CD4-positive, alpha-beta T cell (primary cell): ENCODE data around the gene JARID2. TPM values are rescaled to one million over a fixed set of nuclear protein-coding genes. Genes with fewer than 3 reads are reported as not detected.

Source experiments
- ATAC-seq: fragments of 200-7000 bp; cut with Tn5 transposase; one replicate; pipeline ENCODE4 v1.10.0; 2022; ENCODE audit warnings: mild to moderate bottlenecking; ENCODE audit not compliant: poor library complexity
- CTCF ChIA-PET: fragments of 350-600 bp; sonication (Branson Sonifier 250); formaldehyde crosslinking; loops from one replicate; lab custom pipeline; 2021; ENCODE audit warnings: antibody characterized with exemption, inconsistent platforms; lab: Charles Lee
- POLR2A ChIA-PET: fragments of 350-600 bp; sonication (Branson Sonifier 250); formaldehyde crosslinking; loops from one replicate; lab custom pipeline; 2021; ENCODE audit warnings: antibody characterized with exemption, inconsistent platforms; lab: Charles Lee
- DNase-seq, 14 experiments: peaks; one replicate each; pipeline ENCODE4 v3.0.0-alpha.2; 2013 to 2020; ENCODE audit warnings: mixed read lengths in 2 of 14
- H3K27ac ChIP-seq, 2 donors: one replicate each; pipeline versions ENCODE4 v1.5.1 to v1.7.0; 2013; ENCODE audit warnings: low read length in 2 of 2, low read depth in 1 of 2, mild to moderate bottlenecking in 1 of 2
- H3K27me3 ChIP-seq, 2 experiments: 1 replicate in 1 of 2; 2 replicates in 1 of 2; pipeline versions ENCODE4 v1.6.1 to v1.7.0; 2013; ENCODE audit warnings: low read length in 2 of 2, control low read depth in 1 of 2, mild to moderate bottlenecking in 1 of 2, moderate library complexity in 1 of 2; ENCODE audit not compliant: insufficient read depth in 2 of 2, control insufficient read depth in 1 of 2
- H3K36me3 ChIP-seq: one replicate; pipeline ENCODE4 v1.6.1; 2013; ENCODE audit warnings: low read length, control low read depth; ENCODE audit not compliant: insufficient read depth
- H3K4me1 ChIP-seq: one replicate; pipeline ENCODE4 v1.6.1; 2013; ENCODE audit warnings: low read length, control low read depth; ENCODE audit not compliant: insufficient read depth
- H3K4me3 ChIP-seq: one replicate; pipeline ENCODE4 v1.5.1; 2013; ENCODE audit warnings: mild to moderate bottlenecking, low read length, moderate library complexity
- H3K9me3 ChIP-seq, 2 experiments: 1 replicate in 1 of 2; 2 replicates in 1 of 2; pipeline versions ENCODE4 v1.6.1 to v1.7.0; 2013; ENCODE audit warnings: low read length in 2 of 2, mild to moderate bottlenecking in 2 of 2, control low read depth in 1 of 2, moderate library complexity in 1 of 2; ENCODE audit not compliant: control insufficient read depth in 1 of 2, insufficient read depth in 1 of 2
- H3K27ac Mint-ChIP-seq: one replicate; pipeline ENCODE4 v1.8.0; 2020; ENCODE audit warnings: mixed read lengths
- H3K27me3 Mint-ChIP-seq: one replicate; pipeline ENCODE4 v1.8.0; 2021; ENCODE audit warnings: mixed read lengths
- H3K36me3 Mint-ChIP-seq: one replicate; pipeline ENCODE4 v1.8.0; 2021; ENCODE audit warnings: low read depth, mixed read lengths
- H3K4me1 Mint-ChIP-seq: one replicate; pipeline ENCODE4 v1.8.0; 2021; ENCODE audit warnings: low read depth, mixed read lengths
- H3K4me3 Mint-ChIP-seq: one replicate; pipeline ENCODE4 v1.8.0; 2020; ENCODE audit warnings: mild to moderate bottlenecking, mixed read lengths
- H3K9me3 Mint-ChIP-seq: one replicate; pipeline ENCODE4 v1.8.0; 2020; ENCODE audit warnings: mixed read lengths
- CTCF ChIP-seq: fragments of 200-600 bp; IDR thresholded peaks from one replicate; pipeline ENCODE4 v1.8.0; 2022; ENCODE audit warnings: antibody characterized with exemption, mild to moderate bottlenecking
- intact Hi-C, 2 experiments: fragments of 100-400 bp; cut with DNase I in 1 of 2; cut with micrococcal nuclease in 1 of 2; formaldehyde crosslinking; loops; one replicate each; pipeline versions ENCODE4 v1.15.1 to v1.9.0; 2023 to 2025; cut with DNase I, micrococcal nuclease
- total RNA-seq, 174 experiments: library from RNA in 2 of 174; stranded (reverse) in 2 of 174; gene quantifications; one replicate each; pipeline ENCODE4 v1.2.3 and lab custom pipeline; 2021 to 2026

JARID2 gene
- total RNA-seq, 2 experiments from 2014 or later: 32.0 to 33.0 TPM

- ATAC-seq: no peak
- ChIA-PET POLR2A (no interaction called here), CTCF (interaction anchor here (0.6 to 0.7 kb wide), 3 partner anchors 102 to 1333 kb away, joined by 3 to 4 read pairs (median 3); no protein-coding TSS in a partner anchor)
These were observed 303.5 kb downstream of the JARID2 start for GRCh38 chr6:15549371-15549770.

GRCh38 chr6:15550546-15551123 lies 304.8 kb downstream of the JARID2 start:
- H3K4me3 ChIP-seq: no peak overlapping the region
- H3K27me3 ChIP-seq: no peaks in the 10 kb centered on the region
- Mint-ChIP-seq H3K4me1 (peaks cover 47% of the 10 kb centered on the region), H3K27ac (no peak overlapping the region), H3K36me3 (no peaks in the 10 kb centered on the region), H3K9me3 (no peaks in the 10 kb centered on the region), H3K4me3 (no peak overlapping the region), H3K27me3 (no peaks in the 10 kb centered on the region)
- ATAC-seq (no peak), DNase-seq (no peak)
- intact Hi-C loops: no loop called here
- TF ChIP-seq CTCF: no peak
- peaks cover 0 to 3% of the 10 kb centered on the region in 2 experiments for H3K9me3 ChIP-seq
- CTCF ChIA-PET: no interaction called here
- H3K27ac ChIP-seq: no peak overlapping the region
- no peaks in the 10 kb centered on the region for H3K4me1 ChIP-seq
- POLR2A ChIA-PET: no interaction called here
- no peaks in the 10 kb centered on the region for H3K36me3 ChIP-seq

More at GRCh38 chr6:15549371-15549770, 303.5 kb downstream of the JARID2 start:
- Histone ChIP-seq H3K27ac (no peak overlapping the region), H3K9me3 (peaks cover 0 to 3% of the 10 kb centered on the region in 2 experiments), H3K4me3 (no peak overlapping the region), H3K36me3 (no peaks in the 10 kb centered on the region), H3K27me3 (no peaks in the 10 kb centered on the region), H3K4me1 (no peaks in the 10 kb centered on the region)
- peaks cover 34% of the 10 kb centered on the region for H3K4me1 Mint-ChIP-seq
- H3K36me3 Mint-ChIP-seq: peaks cover 8% of the 10 kb centered on the region
- H3K4me3 Mint-ChIP-seq: no peak overlapping the region
- DNase-seq: no peak
- H3K9me3 Mint-ChIP-seq: no peaks in the 10 kb centered on the region
- H3K27ac Mint-ChIP-seq: no peak overlapping the region
- TF ChIP-seq CTCF: no peak
- intact Hi-C loops: no loop called here
- H3K27me3 Mint-ChIP-seq: no peaks in the 10 kb centered on the region

GRCh38 chr6:15551262-15551661 lies 305.4 kb downstream of the JARID2 start:
- no peaks in the 10 kb centered on the region for H3K9me3 Mint-ChIP-seq
- no peak for TF ChIP-seq CTCF
- H3K36me3 Mint-ChIP-seq: no peaks in the 10 kb centered on the region
- no peaks in the 10 kb centered on the region for H3K36me3 ChIP-seq
- H3K4me3 Mint-ChIP-seq: no peak overlapping the region
- H3K4me1 Mint-ChIP-seq: peaks cover 49% of the 10 kb centered on the region
- no peak overlapping the region for H3K27ac Mint-ChIP-seq
- H3K9me3 ChIP-seq: no peaks in the 10 kb centered on the region
- intact Hi-C loops: no loop called here
- H3K27me3 Mint-ChIP-seq: no peaks in the 10 kb centered on the region
- no peak overlapping the region for H3K27ac ChIP-seq
- CTCF ChIA-PET: no interaction called here
- POLR2A ChIA-PET: no interaction called here
- no peak for DNase-seq
- no peaks in the 10 kb centered on the region for H3K27me3 ChIP-seq
- H3K4me1 ChIP-seq: no peaks in the 10 kb centered on the region
- H3K4me3 ChIP-seq: no peak overlapping the region
- no peak for ATAC-seq
